ENCODE measurements around the gene KRTAP19-3.
"Not testable (repeated sequence)": the region's sequence is repeated elsewhere in the genome, so short reads cannot be mapped to it uniquely, and the experiment has no call there.

Gene KRTAP19-3

DNA sequence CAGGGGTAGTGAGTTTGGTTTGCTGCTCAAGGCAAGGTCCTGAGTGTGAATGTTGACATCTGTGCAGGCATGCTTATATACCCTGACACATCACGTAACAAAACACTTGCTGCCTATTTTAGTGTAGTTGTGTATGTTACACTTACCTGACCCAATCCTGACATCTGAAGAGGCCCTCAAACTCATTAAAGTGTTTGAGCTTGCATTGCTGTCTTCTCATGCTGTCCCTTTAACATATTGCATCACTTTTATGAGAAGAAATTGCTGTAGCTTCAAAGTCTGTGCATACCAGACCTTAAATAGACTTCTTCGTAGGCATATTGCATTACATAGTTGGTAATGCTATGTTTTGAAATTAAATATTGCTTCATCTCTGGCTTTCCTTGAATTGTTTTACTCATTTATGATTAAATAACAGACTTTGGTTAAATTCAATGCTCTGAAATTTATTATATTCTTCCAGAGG, at the start of gene KRTAP19-3:
Gene KRTAP19-3, minus strand, starts transcription at position 51 of the 466 bp plus-strand sequence. CDS start 56 bp downstream, outside the sequence.
- DNase-seq, result no peak

GRCh38 chr21:30518876-30519275, 27.1 kb upstream of the KRTAP19-3 start:
- DNase-seq, result no peak

DNA sequence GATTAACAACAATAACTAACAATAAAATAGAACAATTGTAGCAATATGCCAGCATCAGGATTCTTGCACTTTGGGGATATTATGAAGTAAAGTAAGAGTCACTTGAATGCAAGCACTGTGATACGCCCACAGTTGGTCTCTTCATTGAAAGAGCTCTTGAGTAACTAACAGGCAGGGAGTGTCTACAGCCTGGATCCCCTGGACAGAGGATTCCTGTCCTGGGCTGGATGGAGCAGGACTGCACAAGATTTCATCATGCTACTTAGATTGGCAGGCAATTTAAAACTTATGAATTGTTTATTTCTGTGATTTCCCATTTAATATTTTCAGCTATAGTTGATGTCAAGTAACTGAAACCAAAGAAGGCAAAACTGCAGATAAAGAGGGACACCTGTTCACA, 23.9 kb upstream of the KRTAP19-3 start:
- DNase-seq, result no peak

DNA sequence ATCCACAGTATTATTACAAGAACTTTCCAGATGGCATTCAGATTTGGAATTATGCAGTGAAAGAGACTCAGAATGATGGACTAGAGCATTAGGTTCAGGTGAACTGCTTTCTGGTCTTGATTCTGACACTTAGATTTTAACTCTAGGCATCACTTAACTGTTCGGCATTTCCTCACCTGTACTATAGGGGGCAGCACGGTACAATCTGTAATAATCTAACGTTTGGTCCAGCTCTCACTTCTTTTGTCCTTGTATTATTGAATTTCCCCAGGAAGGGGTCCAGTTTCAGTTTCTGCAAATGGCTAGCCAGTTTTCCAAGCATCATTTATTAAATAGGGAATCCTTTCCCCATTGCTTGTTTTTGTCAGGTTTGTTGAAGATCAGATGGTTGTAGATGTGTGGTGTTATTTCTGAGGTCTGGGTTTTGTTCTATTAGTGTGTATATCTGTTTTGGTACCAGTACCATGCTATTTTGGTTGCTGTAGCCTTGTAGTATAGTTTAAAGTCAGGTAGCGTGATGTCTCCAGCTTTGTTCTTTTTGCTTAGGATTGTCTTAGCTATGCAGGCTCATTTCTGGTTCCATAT, 13.9 kb upstream of the KRTAP19-3 start:
- DNase-seq, result not testable (repeated sequence)

GRCh38 chr21:30502041-30502440, 10.2 kb upstream of the KRTAP19-3 start, which contains the start of gene KRTAP19-5:
TSS of gene KRTAP19-5 (minus strand) at chr21:30502141. CDS start at chr21:30502090, 51 bp downstream.
- DNase-seq, result no peak

GRCh38 chr21:30497065-30497464, 5.3 kb upstream of the KRTAP19-3 start, which contains the start of gene KRTAP19-4:
TSS of gene KRTAP19-4 (minus strand) at chr21:30497165. CDS start at chr21:30497110, 55 bp downstream.
- DNase-seq, result no peak

- DNase-seq, result no peak
Measured at GRCh38 chr21:30487336-30487735, 4.5 kb downstream of the KRTAP19-3 start, which contains the start of gene KRTAP19-2. TSS of gene KRTAP19-2 (minus strand) at chr21:30487436. CDS start at chr21:30487348, 88 bp downstream.

- no peak for DNase-seq
Measured at GRCh38 chr21:30486180-30486579, 5.6 kb downstream of the KRTAP19-3 start.

DNA sequence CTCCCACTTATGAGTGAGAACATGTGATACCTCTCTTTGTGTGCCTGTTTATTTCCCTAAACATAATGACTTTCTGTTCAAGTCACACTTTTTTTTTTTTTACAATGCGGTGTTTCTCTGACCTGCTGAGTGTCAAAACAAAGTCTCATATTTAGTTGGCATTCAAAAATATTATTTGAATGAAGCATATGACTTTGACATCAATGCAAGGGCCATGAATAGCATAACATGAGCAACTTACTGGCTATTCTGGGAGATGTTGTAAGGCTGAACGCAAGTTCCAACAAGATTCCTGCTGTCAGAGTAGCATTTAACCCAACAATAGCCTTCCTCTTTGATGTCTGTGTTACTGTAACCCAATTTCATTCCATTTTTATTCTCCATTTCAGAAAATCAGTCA, 9.7 kb downstream of the KRTAP19-3 start:
- DNase-seq, result no peak

GRCh38 chr21:30480145-30480544, 11.7 kb downstream of the KRTAP19-3 start, which contains the start of gene KRTAP19-1:
TSS of gene KRTAP19-1 (minus strand) at chr21:30480367. CDS start at chr21:30480317, 50 bp downstream.
- DNase-seq, result no peak

- DNase-seq, result no peak
Measured at GRCh38 chr21:30479259-30479658, 12.6 kb downstream of the KRTAP19-3 start.

GRCh38 chr21:30478004-30478403, 13.8 kb downstream of the KRTAP19-3 start:
- DNase-seq, result no peak

DNA sequence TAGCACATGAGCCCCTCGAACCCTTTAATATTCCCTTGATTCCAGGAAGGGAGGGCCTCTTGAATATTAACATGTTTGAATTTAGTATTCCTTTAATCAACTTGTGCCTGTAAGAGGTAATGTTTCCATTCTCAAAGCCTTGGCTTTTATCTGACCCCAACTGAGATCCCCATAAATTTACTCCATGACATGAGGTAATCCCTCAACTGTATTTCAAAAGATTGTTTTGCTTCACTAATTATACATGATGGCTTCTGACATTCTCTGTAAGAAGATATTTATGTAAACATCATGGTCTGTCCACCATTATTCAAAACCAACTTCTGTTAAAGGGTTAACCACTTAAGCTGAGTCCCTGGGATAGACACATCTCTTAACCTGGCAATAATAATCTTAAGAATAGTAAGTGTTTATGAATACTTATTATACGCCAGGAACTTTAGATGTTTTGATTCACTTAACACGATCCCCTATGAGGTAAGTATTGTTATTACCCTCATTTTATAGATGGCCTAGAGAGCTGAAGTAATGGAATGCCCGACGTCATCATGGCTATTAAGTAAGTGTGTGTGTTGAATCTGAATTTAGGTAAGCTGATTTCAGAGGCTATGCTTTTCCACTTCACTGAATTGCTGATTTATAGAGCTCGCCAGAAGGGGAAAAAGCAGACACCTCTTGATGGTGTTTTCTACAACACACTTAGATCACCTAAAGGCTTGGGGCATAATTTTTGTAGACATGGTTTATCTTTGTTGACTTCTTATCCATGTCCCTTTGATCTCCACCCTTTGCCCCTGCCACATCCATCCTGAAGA, 22.7 kb downstream of the KRTAP19-3 start:
- no peak for DNase-seq

- DNase-seq, result no peak
Measured at GRCh38 chr21:30463713-30464112, 28.1 kb downstream of the KRTAP19-3 start.

DNA sequence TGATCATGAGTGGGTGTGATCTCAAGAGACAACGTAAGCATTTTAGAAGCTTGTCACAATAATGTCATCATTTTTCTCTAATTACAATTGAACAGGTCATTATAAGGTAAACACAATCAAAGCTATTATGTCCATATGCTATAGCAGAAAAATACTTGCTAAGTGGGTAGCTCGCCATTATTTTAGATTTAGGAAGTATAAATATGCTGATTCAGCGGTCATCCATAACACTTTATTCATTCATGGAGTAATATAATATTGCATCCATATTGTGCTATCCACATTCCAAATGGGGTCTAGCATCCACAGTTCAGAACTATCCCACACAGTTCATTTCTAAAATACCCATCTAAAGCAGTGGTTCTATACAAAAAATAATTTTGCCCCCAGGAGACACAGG, 43.3 kb downstream of the KRTAP19-3 start:
- DNase-seq, result no peak

DNA sequence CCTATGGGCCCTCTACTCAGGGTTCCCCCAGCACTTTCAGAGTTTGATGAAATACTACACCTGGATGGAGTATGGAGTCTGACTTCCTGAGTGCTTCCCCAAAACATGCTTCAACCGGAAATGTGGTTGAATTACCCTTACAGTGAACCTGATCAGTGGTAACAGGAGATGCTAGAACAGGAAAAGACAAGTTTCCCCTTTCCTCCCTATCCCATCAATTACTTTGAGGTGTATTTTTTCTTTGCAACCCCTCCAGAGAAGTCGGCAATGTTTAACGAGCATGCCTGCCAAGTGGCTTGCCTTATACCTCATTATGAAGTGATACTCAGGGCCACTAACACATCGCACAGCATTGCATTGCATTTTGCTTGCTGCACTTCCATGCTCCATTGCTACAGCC, 44.8 kb downstream of the KRTAP19-3 start:
- no peak for DNase-seq

GRCh38 chr21:30444204-30444603, 47.6 kb downstream of the KRTAP19-3 start:
- no peak for DNase-seq

DNA sequence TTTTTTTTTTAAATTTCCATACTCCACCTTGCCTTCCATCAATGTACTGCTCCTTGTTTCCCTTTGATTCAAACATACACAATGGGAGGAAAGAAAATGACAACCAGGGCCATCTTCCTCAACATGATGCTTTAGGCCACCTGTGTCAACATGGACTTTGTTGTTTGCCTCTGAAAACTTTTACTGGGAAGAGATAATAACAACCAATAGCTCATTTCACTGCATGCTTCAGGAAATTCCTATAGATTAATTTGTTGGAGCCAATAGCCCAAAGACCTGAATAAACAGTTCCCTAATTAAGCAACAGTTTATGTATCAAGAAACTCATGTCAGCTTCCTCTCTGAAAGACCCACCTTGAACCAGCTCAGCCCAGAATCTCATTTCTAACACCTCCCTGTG, 48.6 kb downstream of the KRTAP19-3 start:
- DNase-seq, result no peak
